Endothelial cell of umbilical vein (primary cell): ENCODE data around the gene FERMT2. TPM values are rescaled to one million over a fixed set of nuclear protein-coding genes. Genes with fewer than 3 reads are reported as not detected.

ENCODE experiments used
- BruUV-seq: library from RNA; stranded (reverse); fragments of 400-500 nt; replicated peaks from 2 replicates; lab custom pipeline; 2021; lab: Mats Ljungman, UMichigan
- CTCF ChIA-PET: fragments of 300-600, 350-600 bp; sonication (Branson Sonifier 250); formaldehyde crosslinking; loops from one replicate; lab custom pipeline; 2021; ENCODE audit warnings: antibody characterized with exemption, inconsistent platforms; lab: Charles Lee
- POLR2A ChIA-PET: fragments of 300-600, 350-600 bp; sonication (Branson Sonifier 250); formaldehyde crosslinking; loops from one replicate; lab custom pipeline; 2021; ENCODE audit warnings: antibody characterized with exemption, inconsistent platforms; lab: Charles Lee
- DNase-seq: peaks from one replicate; pipeline ENCODE4 v3.0.0-alpha.2; 2011; ENCODE audit warnings: low read depth, low spot score
- FAIRE-seq: peaks from 2 replicates; lab custom pipeline; 2011; peaks lifted over from hg19 to GRCh38; lab: Jason Lieb, UNC
- H2AFZ ChIP-seq: 2 replicates; pipeline ENCODE4 v1.6.0; 2012; ENCODE audit warnings: low read depth, low read length, control low read depth, inconsistent platforms
- H3K27ac ChIP-seq: 2 replicates; pipeline ENCODE4 v1.5.1; 2011; ENCODE audit warnings: low read depth, mild to moderate bottlenecking, control low read depth, low read length, moderate library complexity; ENCODE audit not compliant: insufficient read depth
- H3K27me3 ChIP-seq, 2 experiments: 2 replicates each; pipeline versions ENCODE4 v1.6.0 to v1.6.1; 2011; ENCODE audit warnings: low read length in 2 of 2, mixed read lengths in 1 of 2; ENCODE audit not compliant: control insufficient read depth in 2 of 2, insufficient read depth in 2 of 2
- H3K36me3 ChIP-seq, 2 experiments: 2 replicates in 1 of 2; 3 replicates in 1 of 2; pipeline ENCODE4 v1.5.1; 2011; ENCODE audit warnings: low read length in 2 of 2, mild to moderate bottlenecking in 1 of 2, moderate library complexity in 1 of 2; ENCODE audit not compliant: control insufficient read depth in 2 of 2, insufficient read depth in 2 of 2; ENCODE audit errors: extremely low read depth in 1 of 2
- H3K4me1 ChIP-seq: 3 replicates; pipeline ENCODE4 v1.5.1; 2011; ENCODE audit warnings: mild to moderate bottlenecking, low read length; ENCODE audit not compliant: control insufficient read depth, insufficient read depth; ENCODE audit errors: extremely low read depth
- H3K4me2 ChIP-seq: 2 replicates; pipeline ENCODE4 v1.6.1; 2011; ENCODE audit warnings: low read length, control low read depth, mixed read lengths; ENCODE audit not compliant: insufficient read depth
- H3K4me3 ChIP-seq, 3 experiments: fragments of 200-600 bp in 1 of 3; sonication (generic), shearing (Covaris generic) in 1 of 3; replicated peaks in 1 of 3; 2 replicates each; pipeline ENCODE4 v1.5.1; 2011 to 2016; ENCODE audit warnings: control low read depth in 3 of 3, low read length in 3 of 3, mild to moderate bottlenecking in 2 of 3, inconsistent platforms in 1 of 3, low read depth in 1 of 3, moderate library complexity in 1 of 3; ENCODE audit not compliant: insufficient read depth in 1 of 3
- H3K79me2 ChIP-seq: 2 replicates; pipeline ENCODE4 v1.6.0; 2012; ENCODE audit warnings: low read length, inconsistent platforms; ENCODE audit not compliant: control insufficient read depth, insufficient read depth
- H3K9ac ChIP-seq: replicated peaks from 2 replicates; pipeline ENCODE3; 2011; ENCODE audit warnings: low read length, control low read depth; ENCODE audit not compliant: insufficient read depth; ENCODE audit errors: extremely low read depth
- H3K9me1 ChIP-seq: replicated peaks from 3 replicates; pipeline ENCODE4 v1.6.0; 2011; ENCODE audit warnings: mild to moderate bottlenecking, low read length; ENCODE audit not compliant: control insufficient read depth, insufficient read depth; ENCODE audit errors: extremely low read depth
- H3K9me3 ChIP-seq: replicated peaks from 2 replicates; pipeline ENCODE4 v1.5.1; 2012; ENCODE audit warnings: low read length, inconsistent platforms; ENCODE audit not compliant: control insufficient read depth, insufficient read depth
- H4K20me1 ChIP-seq: replicated peaks from 2 replicates; pipeline ENCODE3; 2011; ENCODE audit warnings: mild to moderate bottlenecking, low read length; ENCODE audit not compliant: control insufficient read depth, insufficient read depth; ENCODE audit errors: extremely low read depth
- EZH2 ChIP-seq: IDR thresholded peaks from 2 replicates; pipeline ENCODE4 v1.6.1; 2012; ENCODE audit warnings: borderline replicate concordance, low read depth, mild to moderate bottlenecking, moderate library complexity, low read length, inconsistent platforms; ENCODE audit not compliant: severe bottlenecking
- FOS ChIP-seq: IDR thresholded peaks from 2 replicates; pipeline ENCODE4 v1.6.1; 2011; ENCODE audit warnings: mild to moderate bottlenecking, low read length, moderate library complexity, borderline replicate concordance; ENCODE audit not compliant: insufficient read depth
- GATA2 ChIP-seq: IDR thresholded peaks from 2 replicates; pipeline ENCODE4 v1.7.0; 2011; ENCODE audit warnings: low read depth, mild to moderate bottlenecking, moderate library complexity, mixed read lengths, low read length; ENCODE audit not compliant: insufficient read length, insufficient read depth
- JUN ChIP-seq: IDR thresholded peaks from 2 replicates; pipeline ENCODE4 v1.6.1; 2011; ENCODE audit warnings: borderline replicate concordance, low read depth; ENCODE audit not compliant: insufficient read length, insufficient read depth
- MYC ChIP-seq: IDR thresholded peaks from one replicate; pipeline ENCODE4 v1.6.1; 2011; ENCODE audit warnings: mild to moderate bottlenecking, low read depth, low read length
- POLR2A ChIP-seq: IDR thresholded peaks from 2 replicates; pipeline ENCODE4 v1.6.1; 2012; ENCODE audit warnings: low read depth, mild to moderate bottlenecking, control low read depth, low read length
- POLR2AphosphoS5 ChIP-seq: IDR thresholded peaks from 2 replicates; pipeline ENCODE4 v1.6.1; 2012; ENCODE audit warnings: low read depth, mild to moderate bottlenecking, control low read depth, low read length, moderate library complexity; ENCODE audit not compliant: insufficient read depth
- dilution Hi-C: fragments of 300-500 bp; cut with MboI; formaldehyde crosslinking; loops from one replicate; pipeline ENCODE4 v1.15.0; 2019; ENCODE audit warnings: low sequenced_read_pairs; ENCODE audit not compliant: extremely low pct_ligation_motif_present
- intact Hi-C: fragments of 100-400 bp; cut with micrococcal nuclease; formaldehyde crosslinking; loops from one replicate; pipeline ENCODE4 v1.10.0; 2022
- polyA plus RNA-seq, 4 experiments: library from polyadenylated mRNA; depleted of rRNA in 3 of 4; stranded (reverse) in 3 of 4; unstranded in 1 of 4; fragments of >200 nt; gene quantifications; 2 replicates each; pipeline versions ENCODE4 v1.2.1 to v1.2.3, GENCODE V29; 2011 to 2012; ENCODE audit warnings: missing spikeins in 1 of 4
- total RNA-seq: library from RNA; stranded (reverse); gene quantifications from 2 replicates; pipeline ENCODE4 v1.2.3, GENCODE V29; 2021
- TF ChIP-seq, protein P1 (sequence below): IDR thresholded peaks from 2 replicates; pipeline ENCODE4 v1.6.1; 2011; ENCODE audit not compliant: insufficient read depth, insufficient read length

Gene FERMT2
- total and polyA plus RNA-seq, 2 donors (not counting 3 experiments of a cell fraction or from before 2014, with no cell fraction given): 58.7 to 108 TPM

DNA sequence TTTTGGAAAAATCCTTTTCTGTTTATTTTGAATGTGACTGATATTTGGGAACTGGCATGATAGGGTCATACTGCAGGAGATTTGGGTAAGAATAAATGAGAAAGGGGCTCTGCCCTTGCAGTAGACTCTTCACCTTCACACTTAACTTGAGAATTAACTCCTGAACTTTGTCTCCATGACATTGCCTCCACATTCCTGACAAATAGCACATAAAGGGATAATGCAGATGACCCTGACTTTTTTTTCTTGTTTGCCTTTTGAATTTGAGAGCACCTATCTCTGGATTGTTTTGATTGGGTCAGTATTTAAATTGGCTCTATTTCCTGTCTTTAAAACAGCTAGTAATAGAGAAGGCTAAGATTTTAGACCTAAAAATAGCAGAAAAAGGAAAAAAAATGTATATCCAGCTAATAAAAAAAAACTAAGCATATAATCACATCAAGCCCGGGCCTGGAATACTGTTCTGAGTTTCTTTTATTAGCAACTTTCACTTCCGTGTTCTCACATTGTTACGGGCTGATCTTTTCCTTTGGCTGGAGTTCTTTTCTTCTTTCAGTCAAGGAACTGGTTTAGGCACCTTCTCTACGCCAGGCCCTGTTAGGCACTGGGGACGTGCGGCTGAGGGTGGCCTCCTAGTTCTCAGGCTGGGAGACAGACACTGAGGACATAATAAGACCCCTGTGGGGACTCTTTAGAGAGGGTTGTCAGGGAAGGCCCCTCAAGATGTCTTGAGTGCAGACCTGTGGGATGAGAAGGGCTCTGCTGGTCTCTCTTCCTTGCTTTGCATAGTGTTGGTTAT lies 106.4 kb downstream of the FERMT2 start:
- Histone ChIP-seq H3K4me3 (no peak overlapping the region), H3K4me2 (peak overlapping the region; percentile 48), H3K9me3 (no peaks in the 10 kb centered on the region), H3K36me3 (no peaks in the 10 kb centered on the region), H3K79me2 (no peaks in the 10 kb centered on the region), H3K4me1 (peaks cover 6% of the 10 kb centered on the region), H3K9me1 (no peaks in the 10 kb centered on the region), H3K9ac (peak overlapping the region; percentile 38), H3K27ac (peak overlapping the region; percentile 21), H3K27me3 (no peaks in the 10 kb centered on the region), H4K20me1 (no peaks in the 10 kb centered on the region), H2AFZ (peak overlapping the region; percentile 96)
- FAIRE-seq (peak; percentile 15), DNase-seq (peak; percentile 49)
- intact Hi-C loops (no loop called here), dilution Hi-C loops (no loop called here)
- CTCF ChIA-PET: interaction anchor here (1.4 to 2.9 kb wide), 2 partner anchors 9 to 15 kb away, joined by 3 to 15 read pairs; no protein-coding TSS in a partner anchor
- TF ChIP-seq, protein P1, sequence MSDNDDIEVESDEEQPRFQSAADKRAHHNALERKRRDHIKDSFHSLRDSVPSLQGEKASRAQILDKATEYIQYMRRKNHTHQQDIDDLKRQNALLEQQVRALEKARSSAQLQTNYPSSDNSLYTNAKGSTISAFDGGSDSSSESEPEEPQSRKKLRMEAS: no peak
- TF ChIP-seq EZH2 (no peak), POLR2A (no peak), JUN (no peak), POLR2AphosphoS5 (no peak), FOS (no peak), MYC (no peak), GATA2 (no peak)
- BruUV-seq: no TSS peak
- POLR2A ChIA-PET: no interaction called here
